ENCODE data around the gene ANP32E.
"Not testable (repeated sequence)": the region's sequence is repeated elsewhere in the genome, so short reads cannot be mapped to it uniquely, and the experiment has no call there.

The ANP32E gene

DNA sequence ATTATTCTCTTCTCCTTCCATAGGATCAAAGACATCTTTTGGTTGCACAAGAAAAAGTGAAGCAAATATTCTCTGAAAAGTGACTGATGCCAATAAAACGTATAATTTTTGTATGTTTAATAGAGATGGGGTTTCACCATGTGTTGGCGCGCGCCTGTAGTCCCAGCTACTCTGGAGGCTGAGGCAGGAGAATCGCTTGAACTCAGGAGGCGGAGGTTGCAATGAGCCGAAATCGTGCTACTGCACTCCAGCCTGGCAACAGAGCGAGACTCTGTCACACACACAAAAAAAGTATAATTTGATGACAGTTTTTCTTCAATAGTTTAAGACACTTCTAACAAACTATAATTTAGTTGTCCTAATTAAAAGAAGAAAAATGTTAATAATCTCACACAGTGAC is 23.8 kb downstream of the ANP32E start:
- DNase-seq: no peak

DNA sequence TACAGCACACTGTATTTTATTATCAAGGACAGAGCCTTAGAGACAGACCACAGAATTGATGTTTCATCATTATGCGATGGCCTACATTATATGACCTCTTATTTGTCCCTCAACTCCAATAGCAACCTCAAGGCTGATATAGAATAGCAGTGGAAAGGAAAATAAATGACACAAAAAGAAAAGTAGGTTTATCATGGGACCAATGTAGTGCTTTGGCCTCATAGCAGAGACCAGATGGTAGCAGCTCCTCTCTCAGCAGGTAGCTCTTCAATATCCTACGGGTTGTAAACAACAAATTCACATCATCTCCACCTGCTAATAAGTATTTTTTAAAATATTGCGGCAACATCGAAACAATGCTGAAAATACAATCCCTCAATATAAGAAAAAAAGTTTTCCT is 25.2 kb downstream of the ANP32E start:
- DNase-seq: no peak

- DNase-seq: no peak
Measured at GRCh38 chr1:150210091-150210490, 25.8 kb downstream of the ANP32E start.

- not testable (repeated sequence) for DNase-seq
Measured at GRCh38 chr1:150208460-150208859, 27.5 kb downstream of the ANP32E start.

- DNase-seq: no peak
Measured at GRCh38 chr1:150207281-150207971, 28.5 kb downstream of the ANP32E start.

- DNase-seq: no peak
Measured at GRCh38 chr1:150196417-150196816, 39.5 kb downstream of the ANP32E start.

DNA sequence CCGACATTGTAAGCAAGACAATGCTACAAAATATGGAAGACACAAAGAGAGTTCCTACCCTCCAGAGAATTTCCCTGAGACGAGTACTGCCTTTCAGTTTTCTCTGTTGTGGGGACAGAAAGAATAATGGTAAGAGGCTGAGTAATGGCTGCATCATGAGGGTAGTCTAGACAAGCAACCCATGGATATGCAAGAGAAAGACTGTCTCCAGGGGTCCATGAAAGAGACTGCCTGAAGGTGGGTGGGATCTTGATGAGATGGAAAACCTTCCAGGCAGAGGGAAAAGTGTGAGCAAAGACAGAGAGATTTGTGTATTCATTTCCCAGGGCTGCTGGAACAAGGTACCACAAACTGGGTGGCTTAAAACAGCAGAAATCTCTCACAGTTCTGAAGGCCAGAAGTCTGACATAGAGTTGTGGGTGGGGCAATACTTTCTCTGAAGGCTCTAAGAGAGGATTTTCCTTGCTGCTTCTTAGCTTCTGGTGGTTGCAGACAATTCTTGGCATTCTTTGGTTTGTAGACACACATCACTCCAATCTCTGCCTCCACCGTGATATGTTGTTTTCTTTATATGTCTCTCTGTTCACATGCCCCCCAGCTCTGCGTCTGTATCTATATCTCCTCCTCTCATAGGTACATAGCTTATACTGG is 41.4 kb downstream of the ANP32E start:
- DNase-seq: no peak

- DNase-seq: no peak
Measured at GRCh38 chr1:150192012-150192411, 43.9 kb downstream of the ANP32E start.

DNA sequence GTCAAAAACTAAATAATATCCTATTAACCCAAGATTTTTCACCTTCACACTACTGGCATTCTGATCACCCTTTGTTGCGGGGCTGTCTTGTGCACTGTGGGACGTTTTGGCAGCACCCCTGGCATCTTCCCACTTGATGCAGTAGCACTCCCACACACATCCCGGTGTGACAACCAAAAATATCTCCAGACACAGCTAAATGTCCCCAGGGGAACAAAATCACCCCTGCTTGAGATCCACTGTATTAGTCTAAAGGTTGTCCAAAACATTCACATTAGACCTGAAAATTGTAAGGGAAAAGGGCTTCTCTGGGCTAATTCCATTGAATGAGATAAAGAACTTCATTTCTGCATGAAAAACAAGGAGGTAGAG is 48.4 kb downstream of the ANP32E start:
- no peak for DNase-seq

GRCh38 chr1:150186789-150187559 is 48.9 kb downstream of the ANP32E start:
- peak; percentile 67 for DNase-seq

DNA sequence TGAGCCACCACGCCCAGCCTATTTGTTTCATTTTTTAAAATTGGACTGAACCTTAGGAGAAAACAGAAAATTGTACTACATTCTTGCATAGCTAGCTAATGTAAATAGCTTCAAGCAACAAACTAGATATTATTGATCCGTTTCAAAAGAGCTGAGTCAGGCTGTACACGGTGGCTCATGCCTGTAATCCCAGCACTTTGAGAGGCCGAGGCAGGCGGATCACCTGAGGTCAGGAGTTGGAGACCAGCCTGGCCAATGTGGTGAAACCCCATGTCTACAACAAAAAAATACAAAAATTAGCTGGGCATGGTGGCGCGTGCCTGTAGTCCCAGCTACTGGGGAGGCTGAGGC is 49.5 kb downstream of the ANP32E start:
- DNase-seq: not testable (repeated sequence)

DNA sequence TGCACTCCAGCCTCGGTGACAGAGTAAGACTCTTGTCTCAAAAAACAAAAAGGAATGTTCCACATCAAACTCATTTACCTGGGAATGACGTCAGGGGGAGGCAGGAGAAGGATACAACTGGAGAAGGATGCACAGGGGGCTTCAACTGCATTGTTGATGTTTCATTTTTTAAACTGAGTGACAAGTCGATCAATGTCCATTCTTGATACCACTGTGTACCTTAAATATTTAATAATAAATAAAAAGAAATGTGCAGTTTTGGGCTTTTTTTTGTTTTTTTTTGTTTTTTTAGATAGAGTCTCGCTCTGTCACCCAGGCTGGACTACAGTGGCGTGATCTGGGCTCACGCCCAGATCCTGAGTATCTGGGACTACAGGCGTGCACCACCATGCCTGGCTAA is 50.4 kb downstream of the ANP32E start:
- no peak for DNase-seq

- no peak for DNase-seq
Measured at GRCh38 chr1:150183061-150183460, 52.9 kb downstream of the ANP32E start.

- no peak for DNase-seq
Measured at GRCh38 chr1:150182247-150182646, 53.7 kb downstream of the ANP32E start.

- DNase-seq: no peak
Measured at GRCh38 chr1:150180474-150180873, 55.4 kb downstream of the ANP32E start.

- no peak for DNase-seq
Measured at GRCh38 chr1:150179867-150180266, 56.0 kb downstream of the ANP32E start.

GRCh38 chr1:150178548-150178947 is 57.4 kb downstream of the ANP32E start:
- DNase-seq: no peak

DNA sequence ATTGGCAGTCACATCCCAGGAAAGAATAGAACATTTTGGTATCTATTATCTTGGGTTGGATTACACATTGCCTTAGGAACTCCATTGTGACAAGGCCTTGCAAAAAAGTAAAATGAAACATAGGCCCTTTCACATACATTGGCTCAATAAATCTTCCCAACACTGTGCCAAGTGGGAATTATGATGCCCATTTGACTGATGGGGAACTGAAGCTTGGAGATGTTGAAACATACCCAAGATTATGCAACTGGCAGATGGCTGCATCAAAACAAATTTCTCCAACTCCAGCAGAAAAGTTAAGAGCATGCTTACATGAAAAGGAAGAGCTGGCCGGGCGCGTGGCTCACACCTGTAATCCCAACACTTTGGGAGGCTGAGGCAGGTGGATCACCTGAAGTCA is 59.3 kb downstream of the ANP32E start:
- no peak for DNase-seq

DNA sequence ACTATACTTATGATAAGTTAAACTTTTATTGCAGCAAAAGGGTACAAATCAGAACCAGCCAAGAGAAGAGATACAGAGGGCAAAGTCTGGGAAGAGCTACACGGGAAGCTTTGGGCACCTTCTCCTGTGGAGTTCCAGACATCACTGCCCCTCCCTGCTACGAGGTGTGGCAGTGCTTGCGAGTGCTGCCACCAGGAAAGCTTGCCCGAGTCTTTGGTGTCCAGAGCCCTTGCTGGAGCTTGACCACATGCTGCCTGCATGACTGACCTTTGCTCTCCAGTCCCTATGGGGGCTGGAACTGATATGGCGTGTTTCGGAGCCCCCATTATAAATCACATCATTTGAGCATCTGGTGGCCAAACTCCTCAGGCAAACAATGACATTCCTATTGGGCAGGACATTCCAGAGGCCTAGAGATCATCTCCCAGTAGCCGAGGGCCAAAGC is 62.7 kb downstream of the ANP32E start:
- no peak for DNase-seq

GRCh38 chr1:150171801-150172200 is 64.1 kb downstream of the ANP32E start:
- DNase-seq: no peak

- peak; percentile 63 for DNase-seq
Measured at GRCh38 chr1:150168960-150169601, 66.8 kb downstream of the ANP32E start.

Measured in NCI-H526 treated with DMSO at 0.1 percent for 48 hours (cell line).